BLaER1 treated with 17β-estradiol and CSF1 and Interleukin-3, amounts not matched to agents 10 nM and 100 nM (cell line): Measurements from ENCODE around the gene OTOP2.
"Not testable (repeated sequence)": the region's sequence is repeated elsewhere in the genome, so short reads cannot be mapped to it uniquely, and the experiment has no call there.

Experiments used
- H3K27ac ChIP-seq, 11 experiments: shearing (Covaris generic); formaldehyde crosslinking; 2 replicates each; pipeline ENCODE4 v1.8.1; 2022
- H3K27me3 ChIP-seq, 11 experiments: shearing (Covaris generic); formaldehyde crosslinking; 2 replicates each; pipeline ENCODE4 v1.8.1; 2022
- H3K36me3 ChIP-seq, 11 experiments: shearing (Covaris generic); formaldehyde crosslinking; 2 replicates each; pipeline ENCODE4 v1.8.1; 2022
- H3K4me1 ChIP-seq, 10 experiments: shearing (Covaris generic); formaldehyde crosslinking; 2 replicates each; pipeline ENCODE4 v1.8.1; 2022
- H3K4me2 ChIP-seq, 11 experiments: shearing (Covaris generic); formaldehyde crosslinking; 2 replicates each; pipeline ENCODE4 v1.8.1; 2022
- H3K4me3 ChIP-seq, 10 experiments: shearing (Covaris generic); formaldehyde crosslinking; 2 replicates each; pipeline ENCODE4 v1.8.1; 2022
- H3K9ac ChIP-seq, 11 experiments: shearing (Covaris generic); formaldehyde crosslinking; 2 replicates each; pipeline ENCODE4 v1.8.1; 2022
- H3K9me3 ChIP-seq, 11 experiments: shearing (Covaris generic); formaldehyde crosslinking; replicated peaks in 1 of 11; 2 replicates each; pipeline ENCODE4 v1.8.1; 2022
- H4K20me1 ChIP-seq, 11 experiments: shearing (Covaris generic); formaldehyde crosslinking; 2 replicates each; pipeline ENCODE4 v1.8.1; 2022
- Cebpa-rat ChIP-seq, 11 experiments: shearing (Covaris generic); IDR thresholded peaks; 2 replicates each; pipeline ENCODE4 v1.8.1; 2022

Gene OTOP2

DNA sequence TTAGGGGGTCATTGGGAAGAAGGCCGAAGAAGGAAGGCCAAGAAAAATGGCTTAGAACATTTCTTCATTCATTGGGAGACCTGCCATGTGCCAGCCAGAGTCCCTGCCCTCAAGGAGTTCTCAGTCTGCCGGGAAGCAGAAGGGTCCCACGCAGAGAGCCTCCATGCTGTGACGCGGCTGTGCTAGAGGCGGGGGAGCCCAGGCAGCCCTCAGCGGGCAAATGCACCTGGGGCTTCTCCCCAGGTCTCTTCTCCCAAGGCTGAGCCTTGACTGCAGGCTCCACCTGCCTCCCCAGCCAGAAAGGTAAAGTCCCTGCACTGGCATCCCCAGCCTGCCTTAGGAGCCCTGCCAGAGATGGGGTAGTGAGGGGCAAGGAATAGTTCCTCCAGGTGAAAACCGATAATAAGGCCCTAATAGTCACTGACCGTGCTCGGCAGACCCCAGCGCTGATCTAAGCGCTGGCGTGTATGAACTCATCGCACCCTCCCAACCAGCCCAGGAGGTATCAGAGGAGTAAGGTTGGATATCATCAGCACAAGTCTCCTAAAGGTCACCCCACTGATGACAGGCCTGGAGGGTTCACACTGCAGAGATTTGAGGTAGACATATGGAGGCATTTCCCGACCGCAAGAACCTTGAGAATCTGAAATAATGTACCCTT lies 57.4 kb downstream of the OTOP2 start:
- Histone ChIP-seq H3K4me3 (peak overlapping the region; percentile 52 to 72 (median 61)), H4K20me1 (0 out of 22 replicates have a peak, but pooled peaks cover 0 to 5% (median 0%) of the 10 kb centered on the region in 11 experiments), H3K36me3 (no peaks in the 10 kb centered on the region), H3K4me1 (peaks cover 10 to 20% (median 16%) of the 10 kb centered on the region in 10 experiments), H3K4me2 (peak overlapping the region; percentile 83 to 99 (median 96)), H3K9ac (peak overlapping the region; percentile 30 to 77 (median 61); a peak in 20 of 22 replicates), H3K9me3 (no peaks in the 10 kb centered on the region), H3K27ac (peak overlapping the region in 1 of 11 experiments; percentile 34; a peak in 1 of 22 replicates), H3K27me3 (peaks cover 12 to 41% (median 27%) of the 10 kb centered on the region in 11 experiments)
- no peak for TF ChIP-seq Cebpa-rat (IDR thresholded peaks at IDR 0.05)

DNA sequence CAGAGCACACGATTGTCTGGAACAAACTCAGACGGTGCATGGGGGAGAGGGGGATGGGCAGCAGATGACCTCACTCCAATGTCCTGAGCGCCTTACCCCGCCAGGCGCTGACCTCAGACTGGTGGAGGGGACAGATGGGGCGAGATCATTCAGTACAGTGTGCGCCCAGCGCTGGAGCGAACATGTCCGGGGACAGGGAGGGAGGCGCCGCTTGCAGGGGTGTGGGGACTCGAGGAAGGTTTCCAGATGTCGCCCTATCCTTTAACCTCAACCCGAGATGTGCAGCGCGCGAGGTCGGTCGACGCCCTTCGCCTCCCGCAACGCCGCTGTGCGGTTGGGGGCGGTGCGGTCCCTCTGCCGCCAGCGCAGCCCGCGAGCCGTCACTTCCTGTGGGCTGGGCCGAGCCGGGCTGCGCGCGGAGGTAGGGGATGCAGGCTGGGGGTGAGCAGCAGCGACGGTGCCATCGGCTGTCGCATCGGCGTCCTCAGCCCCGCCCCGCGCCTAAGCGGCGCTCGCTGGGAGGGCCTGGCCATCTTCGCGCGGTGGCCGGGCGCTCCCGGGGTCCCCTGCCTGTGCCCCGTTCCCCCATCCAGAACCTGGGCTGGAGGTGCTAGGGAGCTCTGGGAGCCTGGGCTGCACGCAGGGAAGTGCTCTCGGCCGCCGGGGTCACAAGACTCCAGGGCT lies 58.0 kb downstream of the OTOP2 start:
- Histone ChIP-seq H3K4me2 (peak overlapping the region; percentile 83 to 99 (median 96)), H4K20me1 (0 out of 22 replicates have a peak, but pooled peaks cover 0 to 5% (median 0%) of the 10 kb centered on the region in 11 experiments), H3K27ac (peak overlapping the region in 5 of 11 experiments; percentile 12 to 48 (median 34); a peak in 7 of 22 replicates), H3K9me3 (no peaks in the 10 kb centered on the region), H3K4me1 (peaks cover 17 to 27% (median 22%) of the 10 kb centered on the region in 10 experiments), H3K27me3 (peaks cover 12 to 41% (median 27%) of the 10 kb centered on the region in 11 experiments), H3K36me3 (no peaks in the 10 kb centered on the region), H3K9ac (peak overlapping the region; percentile 30 to 77 (median 61); a peak in 21 of 22 replicates), H3K4me3 (peak overlapping the region; percentile 52 to 72 (median 61))
- no peak for TF ChIP-seq Cebpa-rat (IDR thresholded peaks at IDR 0.05)

DNA sequence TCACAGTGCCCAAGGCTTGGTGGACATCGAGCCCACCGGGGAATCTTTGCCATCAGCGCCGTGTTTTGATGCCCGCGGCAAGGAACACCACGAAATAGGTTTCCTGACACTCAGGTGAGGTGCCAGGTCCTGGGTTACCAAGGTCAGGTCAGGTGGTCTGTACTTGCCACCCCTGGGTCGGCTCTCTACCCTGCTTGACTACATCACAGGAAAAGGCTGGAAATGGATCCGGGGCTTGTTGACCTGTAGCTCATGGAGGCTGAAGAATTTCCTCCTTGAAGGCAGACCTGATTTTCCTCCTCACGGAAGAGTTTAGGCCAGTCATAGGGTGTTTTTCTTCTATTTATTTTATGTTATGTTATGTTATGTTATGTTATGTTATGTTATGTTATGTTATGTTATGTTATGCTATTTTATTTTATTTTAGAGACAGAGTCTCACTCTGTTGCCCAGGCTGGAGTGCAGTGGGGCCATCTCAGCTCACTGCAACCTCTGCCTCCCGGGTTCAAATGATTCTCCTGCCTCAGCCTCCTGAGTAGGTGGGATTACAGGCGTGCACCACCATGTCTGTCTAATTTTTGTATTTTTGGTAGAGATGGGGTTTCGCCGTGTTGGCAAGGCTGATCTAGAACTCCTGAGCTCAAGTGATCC lies 58.7 kb downstream of the OTOP2 start:
- H3K9me3 ChIP-seq, H4K20me1 ChIP-seq, H3K36me3 ChIP-seq: not testable (repeated sequence)
- Histone ChIP-seq H3K4me1 (peaks cover 18 to 28% (median 24%) of the 10 kb centered on the region in 10 experiments), H3K9ac (peak overlapping the region; percentile 30 to 77 (median 61); a peak in 20 of 22 replicates), H3K27me3 (peaks cover 12 to 41% (median 27%) of the 10 kb centered on the region in 11 experiments), H3K27ac (peak overlapping the region in 2 of 11 experiments; percentile 12 to 48; a peak in 2 of 22 replicates), H3K4me2 (peak overlapping the region; percentile 83 to 99 (median 96)), H3K4me3 (peak overlapping the region; percentile 52 to 72 (median 61))
